Gastrocnemius medialis (tissue), 4 donors: Measurements from ENCODE around the gene ICOSLG.
"Not testable (repeated sequence)": the region's sequence is repeated elsewhere in the genome, so short reads cannot be mapped to it uniquely, and the experiment has no call there.

Experiments used
- CTCF ChIP-seq, 5 experiments: fragments of 450-650 bp in 3 of 5; fragments of 200-600 bp in 2 of 5; sonication (generic) in 2 of 5; IDR thresholded peaks in 4 of 5; conservative IDR thresholded peaks in 1 of 5; 1 replicate in 4 of 5; 2 replicates in 1 of 5; pipeline ENCODE4 v1.5.1; 2016 to 2019; ENCODE audit warnings: antibody characterized with exemption in 5 of 5, mild to moderate bottlenecking in 3 of 5, moderate library complexity in 3 of 5
- POLR2A ChIP-seq, 2 donors: fragments of 450-650 bp; IDR thresholded peaks; one replicate each; pipeline ENCODE4 v1.6.1; 2017; ENCODE audit warnings: antibody characterized with exemption in 2 of 2, mild to moderate bottlenecking in 2 of 2, moderate library complexity in 2 of 2

- not testable (repeated sequence) for TF ChIP-seq CTCF (IDR thresholded peaks at IDR 0.05 in 4 of 5, conservative IDR thresholded peaks at IDR 0.05 in 1 of 5); POLR2A (IDR thresholded peaks at IDR 0.05)
Observed at GRCh38 chr21:44228109-44228508, 12.6 kb downstream of the ICOSLG start.
